ENCODE results near the gene SYPL1.
"Not testable (repeated sequence)": the region's sequence is repeated elsewhere in the genome, so short reads cannot be mapped to it uniquely, and the experiment has no call there.

SYPL1 gene

GRCh38 chr7:106112118-106112971 is at the start of gene SYPL1:
TSS of gene SYPL1 (minus strand) at chr7:106112312. CDS start at chr7:106112208, 104 bp downstream.
- peak; percentile 91 to 94 for DNase-seq

DNA sequence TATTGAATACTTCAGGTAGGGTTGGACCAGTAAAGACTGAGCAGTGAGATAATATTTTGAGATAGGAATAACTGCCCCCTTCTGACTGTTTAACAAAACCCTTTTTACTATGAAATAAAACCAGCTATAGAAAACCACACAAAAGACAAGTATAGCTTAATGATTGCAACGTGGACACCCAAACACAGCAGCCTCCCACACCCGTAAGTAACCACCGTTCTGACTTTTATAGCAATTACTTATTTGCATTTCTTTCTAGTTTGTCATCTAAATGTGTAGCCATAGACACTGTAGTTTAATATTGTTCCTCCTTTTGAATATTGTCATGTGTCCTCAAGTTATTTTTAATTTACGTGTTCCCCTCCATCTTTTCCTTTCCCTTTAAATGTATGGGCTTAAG is 42.9 kb upstream of the SYPL1 start:
- DNase-seq: no peak

GRCh38 chr7:106153891-106154449 is 41.9 kb upstream of the SYPL1 start:
- peak; percentile 68 to 70 for DNase-seq

- DNase-seq: no peak
Observed at GRCh38 chr7:106152313-106152665, 40.2 kb upstream of the SYPL1 start.

GRCh38 chr7:106151459-106152312 is 39.6 kb upstream of the SYPL1 start:
- DNase-seq: no peak

GRCh38 chr7:106143711-106144337 is 31.7 kb upstream of the SYPL1 start:
- DNase-seq: no peak

GRCh38 chr7:106142136-106142535 is 30.0 kb upstream of the SYPL1 start:
- DNase-seq: no peak

DNA sequence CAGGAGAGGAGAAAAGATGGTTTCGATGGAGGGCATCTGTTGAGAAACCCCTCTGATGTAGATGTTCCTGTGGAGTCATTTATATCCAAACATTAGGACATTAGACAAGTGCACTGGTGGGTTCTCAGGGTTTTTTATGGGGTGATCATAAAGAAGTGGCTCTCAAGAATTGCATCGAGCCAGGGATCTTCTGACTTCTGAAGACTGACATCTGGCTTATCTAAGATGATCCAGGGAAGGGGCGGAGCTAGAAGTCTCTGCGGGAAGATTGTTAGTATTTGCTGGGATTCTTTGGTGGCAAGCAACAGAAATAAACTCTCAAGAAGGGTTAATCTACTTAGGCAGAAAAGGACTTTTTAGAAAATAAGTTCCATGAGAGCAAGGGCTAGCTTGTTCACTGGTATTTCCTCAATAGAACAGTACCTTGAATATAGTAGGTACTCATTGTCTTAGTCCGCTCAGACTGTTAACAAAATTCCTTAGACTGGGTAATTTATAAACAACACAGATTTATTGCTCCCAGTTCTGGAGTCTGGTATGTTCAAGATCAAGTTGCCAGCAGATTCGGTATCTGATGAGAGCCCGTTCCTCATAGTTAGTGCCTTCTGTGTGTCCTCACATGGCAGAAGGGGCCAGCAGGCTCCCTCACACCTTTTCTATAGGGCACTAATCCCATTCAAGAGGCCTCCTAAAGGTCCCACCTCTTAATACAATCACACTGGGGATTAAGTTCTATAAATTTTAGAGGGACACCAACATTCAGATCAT is 28.5 kb upstream of the SYPL1 start:
- DNase-seq: no peak

DNA sequence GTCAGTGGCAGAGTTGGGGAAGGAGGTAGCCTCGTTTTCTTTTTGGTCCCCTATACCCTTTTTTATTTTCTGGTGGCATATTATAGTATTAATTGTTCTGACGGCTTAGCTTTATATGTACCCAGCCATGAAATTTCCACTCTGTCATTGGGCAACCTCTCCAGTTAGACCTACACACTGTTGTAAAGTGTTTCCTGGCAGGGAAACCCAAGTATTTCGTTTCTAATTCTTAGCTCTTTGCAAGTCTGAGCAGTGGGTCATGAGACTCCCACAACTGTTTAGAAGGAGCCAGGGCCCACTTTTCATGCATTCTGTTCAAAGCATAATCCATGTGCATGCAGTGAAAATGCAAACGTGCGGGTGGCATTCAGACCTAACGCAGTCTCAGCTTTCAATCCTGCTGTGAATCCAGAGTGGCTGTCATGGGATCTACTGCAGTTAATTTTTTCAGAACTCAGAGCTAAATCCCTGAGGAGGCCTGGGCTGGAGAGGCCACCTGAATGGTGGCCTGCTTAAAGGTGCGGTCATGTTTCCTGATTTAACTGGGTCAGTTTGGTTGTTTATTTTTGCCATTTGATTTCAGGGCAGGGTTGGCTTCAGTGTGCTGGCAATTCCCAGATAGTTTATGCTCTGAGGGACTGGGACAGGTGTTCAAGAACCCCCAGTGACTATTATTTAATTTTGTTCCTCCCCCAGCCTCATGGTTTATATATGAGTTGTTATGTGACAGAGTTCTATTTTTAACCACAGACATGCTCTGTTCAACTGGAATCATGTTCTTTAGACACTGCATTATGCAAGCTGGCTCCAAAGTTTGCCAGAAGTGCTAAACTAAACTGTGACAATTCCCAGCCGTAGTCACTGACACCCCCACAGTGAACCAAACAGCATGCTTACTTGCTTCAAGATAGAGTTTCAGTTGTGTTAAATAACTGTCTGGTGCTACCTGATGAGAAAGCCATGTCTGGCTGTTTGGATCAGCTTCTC is 27.4 kb upstream of the SYPL1 start:
- DNase-seq: no peak

DNA sequence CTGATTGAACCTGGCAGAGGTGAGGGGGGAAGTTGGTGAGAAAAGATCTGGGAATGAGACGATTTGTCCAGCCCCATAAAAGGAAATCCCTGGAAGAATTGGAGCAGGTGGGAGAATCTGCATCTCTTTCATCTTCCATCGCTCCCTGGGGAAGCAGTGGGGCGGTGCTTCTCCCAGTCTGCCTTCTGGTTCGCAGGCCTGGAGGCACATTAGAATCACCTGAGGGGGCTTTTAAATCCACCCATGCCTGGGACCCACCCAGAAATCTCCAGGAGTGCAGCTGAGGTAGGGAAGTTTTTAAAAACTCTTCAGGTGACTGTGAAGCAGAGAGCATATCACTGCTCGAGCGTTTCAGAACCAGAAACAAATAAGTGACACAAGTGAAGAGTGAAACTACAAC is 26.7 kb upstream of the SYPL1 start:
- DNase-seq: no peak

GRCh38 chr7:106138181-106138580 is 26.1 kb upstream of the SYPL1 start:
- DNase-seq: not testable (repeated sequence)

- no peak for DNase-seq
Observed at GRCh38 chr7:106134241-106134640, 22.1 kb upstream of the SYPL1 start.

- no peak for DNase-seq
Observed at GRCh38 chr7:106129291-106129690, 17.2 kb upstream of the SYPL1 start.

DNA sequence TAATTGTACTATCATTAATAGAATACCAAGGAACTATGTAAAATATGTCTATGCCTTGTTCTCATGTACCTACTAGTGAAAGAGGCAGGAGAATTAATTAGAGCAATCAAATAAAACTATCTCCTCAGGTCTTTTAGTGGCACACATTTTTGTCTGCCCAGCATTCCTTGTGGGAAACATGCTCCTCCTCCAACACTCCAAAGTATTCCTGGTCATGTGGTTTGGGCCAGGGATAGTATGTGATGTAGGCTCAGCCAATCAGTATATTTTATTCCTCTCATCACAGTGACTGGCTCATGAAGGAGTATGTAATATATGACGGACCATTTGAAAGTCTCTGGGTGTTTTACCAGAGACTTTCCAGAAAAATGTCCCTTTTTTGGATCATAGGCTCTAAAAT is 16.7 kb upstream of the SYPL1 start:
- DNase-seq: no peak

GRCh38 chr7:106127984-106128780 is 16.1 kb upstream of the SYPL1 start:
- DNase-seq: no peak

DNA sequence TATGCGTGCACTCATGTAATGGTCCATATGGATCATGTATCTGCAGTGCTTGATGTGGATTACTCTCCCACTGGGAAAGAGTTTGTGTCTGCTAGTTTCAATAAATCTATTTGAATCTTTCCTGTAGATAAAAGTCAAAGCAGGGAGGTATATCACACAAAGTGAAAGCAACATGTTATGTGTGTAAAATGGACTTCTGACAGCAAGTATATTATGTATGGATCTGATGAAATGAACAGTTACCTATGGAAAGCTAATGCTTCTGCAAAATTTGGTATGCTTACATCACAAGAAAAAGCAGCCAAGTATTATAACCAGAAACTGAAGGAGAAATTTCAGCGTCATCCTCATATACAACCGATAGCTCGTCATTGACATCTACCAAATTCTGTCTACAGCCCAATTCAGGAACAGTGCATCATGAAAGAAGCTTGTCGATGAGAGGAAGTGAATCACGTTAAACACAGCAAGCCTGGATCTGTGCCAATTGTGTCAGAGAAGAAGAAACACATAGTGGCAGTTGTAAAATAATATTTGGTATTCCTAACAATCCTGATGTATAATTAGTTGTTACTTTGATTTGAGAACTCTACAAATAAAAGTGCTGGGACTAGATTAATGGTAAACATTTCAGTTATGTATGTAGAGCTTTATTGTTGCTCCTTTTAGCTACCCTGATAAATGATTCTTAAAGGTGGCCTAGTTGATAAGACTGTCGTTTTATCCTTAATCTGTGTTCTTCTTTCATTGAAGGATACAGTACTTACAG is 14.2 kb upstream of the SYPL1 start:
- peak in 1 of 2 experiments; percentile 58 for DNase-seq

DNA sequence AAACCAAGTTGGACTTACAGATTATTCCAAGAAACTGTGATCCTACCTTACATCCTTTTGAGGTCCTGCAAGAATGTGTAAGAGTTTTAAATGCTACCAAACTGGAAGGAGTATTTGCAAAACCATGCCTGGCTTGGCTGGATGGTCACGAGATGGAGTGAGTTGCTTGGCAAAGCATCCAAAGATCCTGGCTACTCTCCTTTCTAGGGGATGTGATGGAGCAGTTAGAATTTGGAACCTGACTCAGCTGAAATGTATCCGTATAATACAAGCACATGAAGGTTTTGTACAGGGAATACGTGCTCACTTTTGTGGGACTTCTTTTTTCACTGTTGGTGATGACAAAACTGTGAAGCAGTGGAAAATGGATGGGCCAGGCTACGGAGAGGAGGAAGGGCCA is 13.3 kb upstream of the SYPL1 start:
- DNase-seq: no peak

GRCh38 chr7:106124186-106124585 is 12.1 kb upstream of the SYPL1 start:
- no peak for DNase-seq

- DNase-seq: no peak
Observed at GRCh38 chr7:106122713-106123112, 10.6 kb upstream of the SYPL1 start.

Measured in stimulated activated CD4-positive, alpha-beta T cell treated with anti-CD3 and anti-CD28 coated beads, Interleukin-4, amount 100 ng/mL, for 4 hours (primary cell).